Vagina (tissue), 2 donors: ENCODE data around the gene PPIL6.

ENCODE experiments used
- POLR2A ChIP-seq, 2 donors: fragments of 450-650 bp; IDR thresholded peaks; one replicate each; pipeline ENCODE4 v1.6.1; 2017; ENCODE audit warnings: antibody characterized with exemption in 2 of 2, mild to moderate bottlenecking in 2 of 2, moderate library complexity in 2 of 2
- POLR2AphosphoS5 ChIP-seq, 2 donors: sonication (generic); formaldehyde crosslinking; IDR thresholded peaks; one replicate each; pipeline ENCODE4 v1.9.0; 2017; ENCODE audit warnings: antibody characterized with exemption in 2 of 2, mild to moderate bottlenecking in 2 of 2, low read depth in 1 of 2; ENCODE audit not compliant: insufficient read depth in 1 of 2
- TF ChIP-seq, protein P1 (sequence below), 3 experiments: fragments of 450-650 bp in 2 of 3; fragments of 200-600 bp in 1 of 3; sonication (generic) in 1 of 3; IDR thresholded peaks; one replicate each; pipeline ENCODE4 v1.5.1; 2017 to 2019; ENCODE audit warnings: antibody characterized with exemption in 3 of 3, mild to moderate bottlenecking in 2 of 3, moderate library complexity in 2 of 3

DNA sequence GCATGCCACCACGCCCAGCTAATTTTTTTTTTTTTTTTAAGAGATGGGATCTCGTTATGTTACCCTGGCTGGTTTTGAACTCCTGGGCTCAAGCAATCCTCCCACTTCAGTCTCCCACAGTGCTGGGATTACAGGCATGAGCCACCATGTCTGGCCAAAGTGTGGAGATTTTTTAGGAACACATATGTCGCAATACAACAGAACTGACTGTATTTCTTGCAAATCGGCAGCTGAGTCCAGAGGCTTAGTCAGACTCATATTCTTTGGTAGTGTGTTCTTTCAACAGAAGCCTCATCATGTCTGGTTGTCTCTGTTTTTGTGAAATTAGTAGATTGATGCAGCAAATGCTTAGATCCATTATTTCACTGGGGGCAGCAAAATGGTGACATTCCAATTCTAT, 34.2 kb downstream of the PPIL6 start:
- TF ChIP-seq POLR2A (IDR thresholded peaks at IDR 0.05) (no peak), POLR2AphosphoS5 (IDR thresholded peaks at IDR 0.05; ENCODE audit: insufficient read depth in 1 of 2, low read depth in 1 of 2) (no peak)
- TF ChIP-seq, protein P1, sequence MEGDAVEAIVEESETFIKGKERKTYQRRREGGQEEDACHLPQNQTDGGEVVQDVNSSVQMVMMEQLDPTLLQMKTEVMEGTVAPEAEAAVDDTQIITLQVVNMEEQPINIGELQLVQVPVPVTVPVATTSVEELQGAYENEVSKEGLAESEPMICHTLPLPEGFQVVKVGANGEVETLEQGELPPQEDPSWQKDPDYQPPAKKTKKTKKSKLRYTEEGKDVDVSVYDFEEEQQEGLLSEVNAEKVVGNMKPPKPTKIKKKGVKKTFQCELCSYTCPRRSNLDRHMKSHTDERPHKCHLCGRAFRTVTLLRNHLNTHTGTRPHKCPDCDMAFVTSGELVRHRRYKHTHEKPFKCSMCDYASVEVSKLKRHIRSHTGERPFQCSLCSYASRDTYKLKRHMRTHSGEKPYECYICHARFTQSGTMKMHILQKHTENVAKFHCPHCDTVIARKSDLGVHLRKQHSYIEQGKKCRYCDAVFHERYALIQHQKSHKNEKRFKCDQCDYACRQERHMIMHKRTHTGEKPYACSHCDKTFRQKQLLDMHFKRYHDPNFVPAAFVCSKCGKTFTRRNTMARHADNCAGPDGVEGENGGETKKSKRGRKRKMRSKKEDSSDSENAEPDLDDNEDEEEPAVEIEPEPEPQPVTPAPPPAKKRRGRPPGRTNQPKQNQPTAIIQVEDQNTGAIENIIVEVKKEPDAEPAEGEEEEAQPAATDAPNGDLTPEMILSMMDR (IDR thresholded peaks at IDR 0.05) = no peak
